Middle frontal gyrus (tissue), 1 donor: ENCODE results near the gene ACTRT2.

Source experiments
- DNase-seq: peaks from one replicate; pipeline ENCODE4 v3.0.0-alpha.2; 2015; ENCODE audit warnings: low spot score; ENCODE audit errors: extremely low spot score

The ACTRT2 gene

GRCh38 chr1:3017440-3018050 lies 3.7 kb upstream of the ACTRT2 start:
- no peak for DNase-seq

GRCh38 chr1:3018051-3018471 lies 3.2 kb upstream of the ACTRT2 start:
- no peak for DNase-seq

GRCh38 chr1:3018576-3018975 lies 2.7 kb upstream of the ACTRT2 start:
- DNase-seq = no peak

GRCh38 chr1:3019007-3019515 lies 2.2 kb upstream of the ACTRT2 start:
- no peak for DNase-seq

GRCh38 chr1:3019516-3020051 lies 1.7 kb upstream of the ACTRT2 start:
- DNase-seq = no peak

GRCh38 chr1:3020263-3020909 lies 881 bp upstream of the ACTRT2 start:
- DNase-seq = no peak

- no peak for DNase-seq
Measured at GRCh38 chr1:3021801-3022401, 634 bp downstream of the ACTRT2 start.

- no peak for DNase-seq
Measured at GRCh38 chr1:3022511-3022973, 1.3 kb downstream of the ACTRT2 start.

GRCh38 chr1:3022976-3023375 lies 1.7 kb downstream of the ACTRT2 start:
- no peak for DNase-seq

- no peak for DNase-seq
Measured at GRCh38 chr1:3024019-3024418, 2.8 kb downstream of the ACTRT2 start.

- no peak for DNase-seq
Measured at GRCh38 chr1:3024588-3024987, 3.3 kb downstream of the ACTRT2 start.

- no peak for DNase-seq
Measured at GRCh38 chr1:3026124-3026523, 4.9 kb downstream of the ACTRT2 start.

GRCh38 chr1:3026581-3027391 lies 5.5 kb downstream of the ACTRT2 start:
- no peak for DNase-seq

- no peak for DNase-seq
Measured at GRCh38 chr1:3027611-3028371, 6.5 kb downstream of the ACTRT2 start.

- DNase-seq = no peak
Measured at GRCh38 chr1:3028531-3029282, 7.4 kb downstream of the ACTRT2 start.

GRCh38 chr1:3029481-3029961 lies 8.3 kb downstream of the ACTRT2 start:
- DNase-seq = no peak

GRCh38 chr1:3029991-3030662 lies 8.9 kb downstream of the ACTRT2 start:
- DNase-seq = no peak

GRCh38 chr1:3030663-3031381 lies 9.6 kb downstream of the ACTRT2 start:
- DNase-seq = no peak
